ENCODE measurements around the gene CLCNKB. TPM values are rescaled to one million over a fixed set of nuclear protein-coding genes. Genes with fewer than 3 reads are reported as not detected.
A peak's percentile ranks its signal among the peaks of the same experiment; 100 is the strongest.
"Not testable (repeated sequence)": the region's sequence is repeated elsewhere in the genome, so short reads cannot be mapped to it uniquely, and the experiment has no call there.

The CLCNKB gene
- total RNA-seq, 1 donor from 2014 or later: 0.34 TPM

- DNase-seq: not testable (repeated sequence)
Observed at GRCh38 chr1:16061989-16062686, 18.6 kb downstream of the CLCNKB start.

DNA sequence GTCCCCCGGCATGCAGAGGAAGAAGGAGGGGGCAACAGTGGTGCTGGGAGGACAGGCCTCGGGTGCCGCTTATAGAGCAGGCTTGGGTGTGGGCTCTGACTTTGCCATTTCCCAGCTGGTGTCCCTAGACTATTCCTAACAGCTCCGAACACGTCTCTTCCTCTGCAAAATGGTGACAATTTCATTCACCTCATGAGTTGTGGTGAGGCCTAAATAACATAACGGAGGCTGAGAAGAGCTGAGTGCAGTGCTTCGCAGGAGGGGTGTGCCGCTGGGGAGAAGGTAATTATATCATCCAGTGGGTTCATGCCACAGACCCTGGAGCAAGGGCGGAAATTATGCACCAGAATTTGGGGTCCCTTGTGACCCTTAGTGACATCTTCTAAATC, 19.1 kb downstream of the CLCNKB start:
- DNase-seq: not testable (repeated sequence)

GRCh38 chr1:16063226-16063829, 19.7 kb downstream of the CLCNKB start:
- DNase-seq: no peak

GRCh38 chr1:16063921-16064320, 20.3 kb downstream of the CLCNKB start:
- no peak for DNase-seq

- DNase-seq: no peak
Observed at GRCh38 chr1:16064536-16065268, 21.1 kb downstream of the CLCNKB start.

DNA sequence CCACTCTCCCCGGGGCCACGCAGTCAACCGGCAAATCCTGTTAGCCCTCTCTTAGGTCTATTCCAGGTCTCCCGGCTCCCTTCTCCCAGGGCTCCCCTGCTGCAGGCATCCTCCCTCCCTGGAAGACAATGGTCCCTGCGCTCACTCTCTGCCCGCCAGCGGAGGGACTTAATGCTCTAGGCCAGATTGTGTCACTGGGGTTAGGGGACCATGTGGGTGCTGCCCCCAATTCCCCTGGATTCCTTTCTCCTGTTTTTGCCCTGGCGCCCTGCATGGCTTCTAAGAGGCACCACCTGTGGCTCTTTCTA, 21.6 kb downstream of the CLCNKB start:
- no peak for DNase-seq

GRCh38 chr1:16066245-16066644, 22.7 kb downstream of the CLCNKB start:
- no peak for DNase-seq

DNA sequence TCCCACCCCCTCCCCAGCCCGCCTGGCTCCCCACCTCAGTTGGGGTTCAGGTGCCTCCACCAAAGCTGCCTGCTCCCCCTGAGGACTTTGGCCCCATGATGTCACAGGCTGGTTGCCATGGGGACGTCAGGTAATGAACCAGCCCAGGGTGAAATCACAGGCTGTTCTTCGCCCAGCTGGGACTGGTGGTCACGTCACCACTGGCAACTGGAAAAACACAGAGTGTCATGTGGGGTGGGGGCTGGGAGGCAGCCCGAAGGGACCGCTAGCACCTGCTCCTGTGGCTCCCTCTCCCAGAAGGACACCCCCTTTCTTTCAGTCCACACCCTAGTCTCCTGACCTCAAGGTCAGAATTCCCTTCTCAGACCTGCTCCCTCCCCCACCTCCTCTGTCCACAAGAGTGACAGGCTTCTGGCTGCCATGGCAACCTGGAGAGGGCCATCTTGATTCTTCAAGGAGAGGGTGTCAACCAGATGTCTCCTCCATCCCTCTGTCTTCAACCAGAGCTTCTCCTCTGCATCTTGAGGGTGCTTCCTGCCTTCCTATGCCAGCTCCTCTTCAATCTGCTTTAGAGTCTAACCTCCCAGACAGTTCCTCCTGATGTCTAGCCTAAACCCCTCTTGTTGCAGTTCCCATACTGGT, 23.7 kb downstream of the CLCNKB start:
- no peak for DNase-seq

DNA sequence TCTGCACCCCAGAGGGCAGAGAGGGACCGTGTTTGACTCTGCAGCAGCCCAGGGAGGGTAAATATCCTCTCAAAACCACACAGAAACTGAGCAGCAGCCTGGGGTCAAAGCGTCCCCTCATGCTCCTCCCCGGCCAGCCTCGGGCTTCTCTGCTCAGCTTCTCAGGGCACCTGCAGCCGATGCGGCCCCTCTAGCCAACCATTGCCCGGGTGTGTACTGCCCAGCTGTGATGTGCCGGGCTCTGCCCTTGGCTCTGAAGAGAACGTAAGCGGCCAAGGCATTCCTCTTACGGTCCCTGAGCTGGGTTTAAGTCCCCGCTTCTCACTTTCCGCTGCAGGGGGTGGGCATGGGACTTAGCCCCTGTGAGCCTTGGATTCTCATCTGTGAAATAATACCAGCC, 24.4 kb downstream of the CLCNKB start:
- DNase-seq: no peak

GRCh38 chr1:16068356-16069270, 25.0 kb downstream of the CLCNKB start:
- DNase-seq: peak; percentile 31

- no peak for DNase-seq
Observed at GRCh38 chr1:16070640-16071355, 27.2 kb downstream of the CLCNKB start.

DNA sequence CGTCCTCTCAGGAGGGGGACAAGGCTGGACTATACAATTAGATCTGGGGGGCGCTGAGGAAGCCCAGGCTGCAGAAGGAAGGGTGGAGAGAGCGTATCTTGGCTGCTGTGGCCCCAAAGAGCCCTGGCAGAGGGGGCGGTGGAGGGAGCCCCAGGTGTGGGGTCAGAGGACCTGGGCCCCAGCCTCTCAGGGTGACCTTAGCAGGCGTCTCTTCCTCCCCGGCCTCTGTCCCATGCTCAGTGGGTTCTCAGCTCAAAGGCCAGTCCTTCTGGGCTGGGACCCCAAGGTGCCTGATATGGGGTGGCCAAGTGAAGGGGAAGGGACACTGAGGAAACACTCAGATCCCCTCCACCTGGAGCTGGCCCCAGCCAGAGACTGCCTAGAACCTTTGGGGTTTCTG, 28.0 kb downstream of the CLCNKB start:
- DNase-seq: no peak

DNA sequence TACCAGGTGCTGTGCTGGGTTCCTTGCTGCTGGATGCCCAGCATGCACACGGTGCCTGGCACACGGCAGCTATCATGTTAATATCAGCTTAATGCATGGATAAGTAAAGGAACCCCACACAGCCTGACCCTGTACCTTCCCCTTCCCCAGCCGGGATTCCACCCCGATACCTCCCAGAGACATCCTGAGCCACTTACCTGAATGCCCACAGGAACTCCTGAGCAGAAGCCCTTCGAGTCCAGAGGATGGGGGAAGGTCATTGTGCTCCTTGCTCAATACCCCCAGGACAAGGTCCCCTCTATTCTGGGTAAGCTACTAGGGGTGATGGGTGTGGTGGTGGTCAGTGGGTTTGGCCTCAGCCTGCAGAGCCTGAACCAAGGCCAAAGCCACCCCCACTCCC, 28.5 kb downstream of the CLCNKB start:
- DNase-seq: no peak

- no peak for DNase-seq
Observed at GRCh38 chr1:16072616-16073484, 29.3 kb downstream of the CLCNKB start.

DNA sequence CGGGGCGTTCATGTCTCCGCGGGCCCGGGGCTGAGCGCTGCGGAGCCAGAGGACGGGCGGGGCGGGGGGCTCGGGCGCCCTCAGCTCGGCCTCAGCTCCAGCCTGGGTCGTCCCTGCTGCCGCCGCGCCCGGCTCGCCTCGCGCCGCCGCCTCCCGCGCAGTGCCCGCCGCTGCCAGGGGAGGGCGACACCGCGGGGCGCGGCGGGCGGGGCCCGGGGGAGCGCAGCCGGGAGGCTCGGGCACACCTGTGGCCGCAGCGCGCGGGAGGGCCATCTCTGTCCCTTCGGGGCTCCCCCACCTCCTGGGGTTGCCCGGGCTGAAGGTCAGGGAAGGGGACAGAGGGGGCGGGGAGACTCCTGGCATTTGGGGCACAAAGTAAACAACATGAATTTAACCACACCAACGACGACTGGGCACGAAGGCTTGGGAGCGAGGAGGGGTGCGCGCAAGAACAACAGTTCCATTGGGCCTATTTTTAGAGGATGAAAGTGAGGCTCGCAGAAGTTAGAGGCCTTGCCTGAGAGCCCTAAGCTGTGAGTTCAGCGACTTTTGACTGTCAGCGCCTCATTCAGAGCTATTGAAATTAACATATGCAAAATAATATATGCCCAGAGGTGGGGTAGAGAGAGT, 30.0 kb downstream of the CLCNKB start, which contains the start of gene FAM131C:
FAM131C (minus strand) TSS at position 162 of the 630 bp plus-strand sequence. CDS start 209 bp downstream, outside the sequence.
- DNase-seq: peak; percentile 41

DNA sequence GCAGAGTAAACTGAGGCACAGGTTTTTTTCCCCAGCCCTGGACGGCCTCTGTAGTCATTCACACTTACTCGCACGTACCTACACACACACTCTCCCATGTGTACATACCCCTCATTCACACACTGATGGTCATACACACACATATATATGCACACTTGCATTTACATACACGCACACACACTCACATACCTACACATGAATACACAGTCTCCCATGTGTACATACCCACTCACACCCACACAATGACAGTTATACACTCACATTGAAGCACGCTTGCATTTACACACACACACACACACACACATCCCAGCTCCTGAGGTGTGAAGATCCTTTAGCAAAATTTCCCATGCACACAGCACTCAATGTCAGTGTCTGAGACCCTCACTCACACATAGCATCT, 30.6 kb downstream of the CLCNKB start:
- DNase-seq: no peak

DNA sequence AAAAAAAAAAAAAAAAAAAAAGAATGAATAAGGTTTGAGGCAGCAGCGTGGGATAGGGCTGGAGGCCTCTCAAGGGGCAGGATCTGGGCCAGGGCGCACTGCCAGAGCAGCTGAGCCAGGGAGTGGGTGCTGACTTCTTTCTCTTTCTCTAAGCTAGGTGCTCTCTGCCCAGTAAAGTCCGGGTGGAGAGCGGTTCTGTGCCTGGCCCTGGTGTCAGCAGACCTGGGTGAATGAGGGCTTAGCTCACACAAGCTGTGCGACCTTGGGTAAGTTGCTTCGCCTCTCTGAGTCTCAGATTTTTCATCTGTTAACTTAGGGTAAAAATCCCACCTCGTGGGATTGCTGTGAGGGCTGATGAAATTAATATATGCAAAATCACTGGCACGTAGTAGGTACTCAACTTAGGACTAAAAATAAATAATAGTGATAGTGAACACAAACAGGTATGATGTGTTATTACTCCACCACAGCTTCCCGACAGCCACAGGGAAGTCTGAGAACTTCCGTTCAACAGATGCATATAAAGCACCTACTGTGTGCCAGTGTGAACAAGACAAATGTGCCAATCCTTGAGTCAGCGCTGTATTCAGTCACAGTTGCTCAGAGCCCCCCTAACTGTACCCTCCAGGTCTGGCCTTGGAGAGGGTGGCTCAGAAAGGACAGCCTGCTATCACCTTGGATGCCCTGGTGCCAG, 31.9 kb downstream of the CLCNKB start:
- no peak for DNase-seq

- DNase-seq: peak; percentile 77
Observed at GRCh38 chr1:16076031-16076864, 32.7 kb downstream of the CLCNKB start.

GRCh38 chr1:16076865-16077238, 33.3 kb downstream of the CLCNKB start:
- DNase-seq: no peak
